Type B pancreatic cell (in vitro differentiated cells): ENCODE results near the gene FYN. TPM values are rescaled to one million over a fixed set of nuclear protein-coding genes. Genes with fewer than 3 reads are reported as not detected.

Experiments
- DNase-seq: peaks from one replicate; pipeline ENCODE4 v3.0.0; 2021; ENCODE audit warnings: mixed read lengths; ENCODE audit not compliant: unreplicated experiment; ENCODE audit errors: extremely low spot score
- H3K27ac Mint-ChIP-seq: 2 replicates; pipeline ENCODE4 v1.8.0; 2021; ENCODE audit warnings: mild to moderate bottlenecking, mixed read lengths
- H3K27me3 Mint-ChIP-seq: 2 replicates; pipeline ENCODE4 v1.8.0; 2021; ENCODE audit warnings: mixed read lengths
- H3K36me3 Mint-ChIP-seq: 2 replicates; pipeline ENCODE4 v1.8.0; 2021; ENCODE audit warnings: mixed read lengths
- H3K4me1 Mint-ChIP-seq: one replicate; pipeline ENCODE4 v1.8.0; 2021; ENCODE audit warnings: mixed read lengths; ENCODE audit not compliant: unreplicated experiment
- H3K4me3 Mint-ChIP-seq: 2 replicates; pipeline ENCODE4 v1.8.0; 2021; ENCODE audit warnings: mild to moderate bottlenecking, mixed read lengths
- H3K9me3 Mint-ChIP-seq: 2 replicates; pipeline ENCODE4 v1.8.0; 2021; ENCODE audit warnings: mixed read lengths
- total RNA-seq: library from RNA; stranded (reverse); gene quantifications from 2 replicates; pipeline ENCODE4 v1.2.1, GENCODE V29; 2021; ENCODE audit warnings: low replicate concordance
- TF ChIP-seq, protein P1 (sequence below): fragments of 200-600 bp; sonication (generic); conservative IDR thresholded peaks from 2 replicates; pipeline ENCODE4 v1.5.0; 2021; ENCODE audit warnings: antibody characterized with exemption, mild to moderate bottlenecking

The FYN gene
- total RNA-seq, 1 donor from 2014 or later = 131 TPM

DNA sequence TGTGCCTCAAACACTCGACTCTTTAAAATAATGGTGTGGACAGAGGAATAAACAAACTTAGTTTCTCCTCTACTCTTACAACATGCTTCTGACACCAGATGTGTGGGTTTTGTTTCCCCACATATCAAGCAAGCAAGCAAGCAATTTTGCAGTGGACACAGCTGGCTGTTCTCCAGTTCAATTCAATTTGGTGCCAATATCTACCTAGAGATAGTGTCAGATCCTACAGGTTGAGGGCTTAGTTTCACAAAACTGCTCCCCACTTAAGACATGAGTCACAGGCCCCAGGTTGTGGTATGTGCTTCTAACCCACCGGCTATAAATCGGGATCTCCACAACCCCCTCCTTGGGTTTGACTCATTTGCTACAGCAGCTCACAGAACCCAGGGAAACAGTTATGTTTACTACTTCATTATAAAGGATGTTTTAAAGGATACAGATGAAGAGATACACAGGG, 136.2 kb downstream of the FYN start:
- TF ChIP-seq, protein P1, sequence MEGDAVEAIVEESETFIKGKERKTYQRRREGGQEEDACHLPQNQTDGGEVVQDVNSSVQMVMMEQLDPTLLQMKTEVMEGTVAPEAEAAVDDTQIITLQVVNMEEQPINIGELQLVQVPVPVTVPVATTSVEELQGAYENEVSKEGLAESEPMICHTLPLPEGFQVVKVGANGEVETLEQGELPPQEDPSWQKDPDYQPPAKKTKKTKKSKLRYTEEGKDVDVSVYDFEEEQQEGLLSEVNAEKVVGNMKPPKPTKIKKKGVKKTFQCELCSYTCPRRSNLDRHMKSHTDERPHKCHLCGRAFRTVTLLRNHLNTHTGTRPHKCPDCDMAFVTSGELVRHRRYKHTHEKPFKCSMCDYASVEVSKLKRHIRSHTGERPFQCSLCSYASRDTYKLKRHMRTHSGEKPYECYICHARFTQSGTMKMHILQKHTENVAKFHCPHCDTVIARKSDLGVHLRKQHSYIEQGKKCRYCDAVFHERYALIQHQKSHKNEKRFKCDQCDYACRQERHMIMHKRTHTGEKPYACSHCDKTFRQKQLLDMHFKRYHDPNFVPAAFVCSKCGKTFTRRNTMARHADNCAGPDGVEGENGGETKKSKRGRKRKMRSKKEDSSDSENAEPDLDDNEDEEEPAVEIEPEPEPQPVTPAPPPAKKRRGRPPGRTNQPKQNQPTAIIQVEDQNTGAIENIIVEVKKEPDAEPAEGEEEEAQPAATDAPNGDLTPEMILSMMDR = no peak
- no peak overlapping the region for H3K4me3 Mint-ChIP-seq
- no peaks in the 10 kb centered on the region for H3K27me3 Mint-ChIP-seq
- no peak for DNase-seq
- H3K9me3 Mint-ChIP-seq = no peaks in the 10 kb centered on the region
- peak overlapping the region; percentile 28 for H3K27ac Mint-ChIP-seq
- peaks cover 42% of the 10 kb centered on the region for H3K36me3 Mint-ChIP-seq
- H3K4me1 Mint-ChIP-seq = peaks cover 54% of the 10 kb centered on the region

DNA sequence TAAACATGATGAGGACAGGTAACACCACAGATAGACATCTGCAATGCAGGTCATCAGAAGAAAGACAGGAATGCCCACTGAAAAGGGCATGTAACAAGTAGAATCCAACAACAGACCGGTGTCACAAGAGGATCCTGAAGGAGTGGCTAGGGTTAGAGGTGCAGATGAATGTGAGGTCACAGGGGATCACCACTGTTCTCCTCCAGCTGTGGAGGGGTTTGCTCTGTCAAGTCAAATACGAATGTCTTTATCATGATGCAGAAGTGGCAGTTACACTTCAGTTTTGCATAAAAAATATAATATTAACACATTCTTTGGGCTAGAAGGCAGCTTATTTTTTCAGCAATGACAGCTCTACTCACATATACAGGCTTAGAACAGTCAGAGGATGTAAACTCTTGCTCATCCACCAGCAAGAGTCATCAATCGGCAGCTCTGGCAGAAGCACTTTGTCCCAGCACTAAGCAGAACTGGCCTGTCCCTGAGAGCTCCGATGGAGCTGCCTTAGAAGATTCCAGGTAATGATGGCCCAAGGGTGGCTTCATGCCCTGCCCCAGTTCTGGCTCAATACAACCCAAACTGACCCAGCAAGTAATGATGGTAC, 137.1 kb downstream of the FYN start:
- Mint-ChIP-seq H3K36me3 (peaks cover 41% of the 10 kb centered on the region), H3K27ac (peak overlapping the region; percentile 8), H3K4me1 (peaks cover 57% of the 10 kb centered on the region), H3K27me3 (no peaks in the 10 kb centered on the region), H3K9me3 (no peaks in the 10 kb centered on the region), H3K4me3 (no peak overlapping the region)
- TF ChIP-seq, protein P1 = no peak
- no peak for DNase-seq

DNA sequence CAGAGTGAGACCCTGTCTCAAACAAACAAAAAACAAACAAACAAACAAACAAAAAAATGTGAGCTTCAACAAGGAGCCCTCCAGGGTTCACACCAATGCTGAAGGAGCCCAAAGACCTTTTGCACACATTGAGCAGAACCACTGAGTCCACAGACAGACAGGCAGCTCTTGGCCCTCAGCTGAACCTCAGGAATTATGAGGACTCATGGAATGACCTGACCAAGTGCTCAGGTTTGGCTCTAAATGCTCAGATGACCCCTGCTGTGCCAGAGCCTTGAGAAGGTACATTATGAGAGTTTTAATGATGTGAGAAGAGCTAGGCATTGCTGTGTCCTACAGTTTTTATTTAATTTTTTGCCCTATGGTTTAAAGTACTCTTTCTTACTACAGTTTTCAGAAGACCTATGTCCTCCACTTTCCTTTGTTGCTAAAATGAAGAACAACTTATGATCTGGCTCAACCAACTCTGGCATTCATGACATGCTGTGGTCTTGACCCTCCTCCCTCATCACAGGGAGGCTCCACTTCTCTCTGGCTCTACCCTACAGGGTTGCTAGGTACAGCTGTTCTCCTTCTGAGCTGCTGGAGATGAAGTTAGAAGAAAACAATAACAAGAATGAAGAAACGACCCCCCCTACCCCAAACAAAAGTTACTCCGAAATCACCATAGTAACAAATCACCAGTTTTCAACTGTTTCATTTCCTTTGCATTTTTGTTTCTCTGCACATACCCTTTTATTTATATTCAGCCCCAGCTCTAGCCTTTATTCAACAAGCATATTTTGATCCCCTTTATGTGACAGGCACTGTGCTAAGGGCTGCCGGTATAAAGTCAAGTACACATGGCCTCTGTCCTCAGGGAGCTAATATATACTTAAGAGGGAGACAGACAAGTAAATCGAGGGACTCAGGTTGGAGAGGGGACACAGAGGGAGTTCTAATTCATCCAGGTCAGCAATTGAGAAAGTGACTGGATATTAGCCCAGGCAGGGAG, 138.9 kb downstream of the FYN start:
- Mint-ChIP-seq H3K4me3 (peak overlapping the region; percentile 18), H3K27ac (peak overlapping the region; percentile 25)

DNA sequence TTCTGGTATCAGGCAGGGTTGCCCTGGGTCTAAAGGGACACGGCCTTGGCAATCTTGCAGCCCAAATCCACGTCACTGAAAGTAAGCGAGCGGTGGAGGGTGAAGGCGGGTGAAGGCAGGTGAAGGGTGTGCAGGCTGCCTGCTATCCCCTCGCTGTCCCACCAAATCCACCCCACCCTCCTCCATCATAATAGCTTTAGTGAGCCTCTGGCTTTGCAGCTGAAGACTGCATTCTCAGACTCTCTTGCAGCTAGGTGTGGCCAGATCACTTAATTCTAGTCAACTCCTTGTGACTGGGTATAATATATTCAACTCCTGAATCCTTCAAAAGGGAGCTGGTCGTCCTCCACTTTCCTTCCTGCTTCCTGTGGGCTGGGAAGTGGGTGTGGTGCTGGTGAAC, 140.9 kb downstream of the FYN start:
- H3K27me3 Mint-ChIP-seq = no peaks in the 10 kb centered on the region
- peaks cover 38% of the 10 kb centered on the region for H3K36me3 Mint-ChIP-seq
- peaks cover 50% of the 10 kb centered on the region for H3K4me1 Mint-ChIP-seq
- no peak overlapping the region for H3K27ac Mint-ChIP-seq
- no peak for DNase-seq
- H3K4me3 Mint-ChIP-seq = no peak overlapping the region
- H3K9me3 Mint-ChIP-seq = peaks cover 5% of the 10 kb centered on the region
- TF ChIP-seq, protein P1 = no peak

More for the DNA sequence above, 138.9 kb downstream of the FYN start:
- H3K27me3 Mint-ChIP-seq = no peaks in the 10 kb centered on the region
- peaks cover 39% of the 10 kb centered on the region for H3K36me3 Mint-ChIP-seq
- TF ChIP-seq, protein P1 = no peak
- no peak for DNase-seq
- peaks cover 60% of the 10 kb centered on the region for H3K4me1 Mint-ChIP-seq
- peaks cover 5% of the 10 kb centered on the region for H3K9me3 Mint-ChIP-seq

DNA sequence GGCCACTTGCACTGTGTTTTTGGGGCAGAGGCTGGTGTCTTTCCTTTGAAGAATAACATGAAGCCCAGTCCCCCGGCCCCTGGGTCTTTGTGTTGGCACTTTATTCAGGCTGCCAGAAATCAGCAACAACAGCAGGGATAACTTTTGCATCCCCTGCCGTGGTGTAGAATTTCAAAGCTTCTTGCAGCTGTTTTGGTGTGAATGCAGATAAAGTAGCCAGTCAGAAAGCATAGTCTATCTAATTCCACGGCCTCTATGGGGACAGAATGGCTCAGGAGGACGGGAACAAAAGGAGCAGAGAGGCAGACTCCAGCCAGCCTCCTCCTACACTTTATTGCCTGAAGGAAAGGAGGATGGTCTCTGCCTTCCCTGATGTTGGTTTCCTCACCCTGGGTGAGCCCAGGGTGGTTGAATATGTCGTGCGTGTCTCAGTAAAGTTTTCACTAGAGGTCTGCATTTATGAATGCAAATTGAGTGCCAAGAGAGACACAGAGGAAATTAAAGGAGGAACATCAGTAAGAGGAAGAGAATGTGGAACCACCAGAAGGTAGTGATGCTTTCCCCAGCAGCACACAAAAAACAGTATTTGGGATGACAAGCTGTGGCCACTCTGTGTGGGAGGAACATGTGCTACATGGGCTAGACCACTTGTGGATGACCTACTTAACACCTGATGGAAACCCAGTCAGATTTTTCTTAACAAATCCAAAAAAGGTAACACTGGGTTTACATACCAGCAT, 141.6 kb downstream of the FYN start:
- peaks cover 42% of the 10 kb centered on the region for H3K4me1 Mint-ChIP-seq

More for the DNA sequence above, 141.6 kb downstream of the FYN start:
- TF ChIP-seq, protein P1 = no peak
- H3K27ac Mint-ChIP-seq = peak overlapping the region; percentile 35
- peaks cover 11% of the 10 kb centered on the region for H3K9me3 Mint-ChIP-seq
- no peaks in the 10 kb centered on the region for H3K27me3 Mint-ChIP-seq
- no peak overlapping the region for H3K4me3 Mint-ChIP-seq
- peaks cover 42% of the 10 kb centered on the region for H3K36me3 Mint-ChIP-seq
- no peak for DNase-seq
